Prostate gland (tissue), 2 donors: Measurements from ENCODE around the gene SLC6A11.

Experiments
- CTCF ChIP-seq, 4 experiments: fragments of 200-600 bp in 2 of 4; fragments of 450-650 bp in 2 of 4; sonication (generic) in 2 of 4; IDR thresholded peaks; 1 replicate in 3 of 4; 2 replicates in 1 of 4; pipeline ENCODE4 v1.5.1; 2016 to 2019; ENCODE audit warnings: antibody characterized with exemption in 4 of 4, mild to moderate bottlenecking in 2 of 4, moderate library complexity in 2 of 4
- POLR2A ChIP-seq: fragments of 450-650 bp; IDR thresholded peaks from one replicate; pipeline ENCODE4 v1.6.1; 2016; ENCODE audit warnings: antibody characterized with exemption, mild to moderate bottlenecking
- POLR2AphosphoS5 ChIP-seq: sonication (generic); formaldehyde crosslinking; IDR thresholded peaks from one replicate; pipeline ENCODE4 v1.6.1; 2017; ENCODE audit warnings: antibody characterized with exemption

- TF ChIP-seq CTCF (IDR thresholded peaks at IDR 0.05) (no peak), POLR2A (no peak), POLR2AphosphoS5 (no peak)
Observed at GRCh38 chr3:10857235-10857634, 41.2 kb downstream of the SLC6A11 start.
